GM21576 (cell line): ENCODE results near the gene SP6.

Experiments used
- ATAC-seq: cut with Tn5 transposase; IDR thresholded peaks from one replicate; pipeline ENCODE4 v1.9.1; 2021; ENCODE audit warnings: mild to moderate bottlenecking, moderate library complexity; ENCODE audit not compliant: unreplicated experiment

The SP6 gene

GRCh38 chr17:47850692-47851573 lies at the start of gene SP6:
TSS of gene SP6 (minus strand) at chr17:47851163. CDS start at chr17:47848429, 2,734 bp downstream.
- ATAC-seq = no peak

GRCh38 chr17:47899643-47900042 lies 48.7 kb upstream of the SP6 start:
- ATAC-seq = no peak

- ATAC-seq = no peak
Observed at GRCh38 chr17:47898241-47898640, 47.3 kb upstream of the SP6 start.

- no peak for ATAC-seq
Observed at GRCh38 chr17:47897561-47897960, 46.6 kb upstream of the SP6 start.

- ATAC-seq = no peak
Observed at GRCh38 chr17:47896672-47897490, 45.9 kb upstream of the SP6 start.

GRCh38 chr17:47895856-47896671 lies 45.1 kb upstream of the SP6 start, which contains the start of gene SP2:
TSS of gene SP2 (plus strand) at chr17:47896236. CDS start at chr17:47896287, 51 bp downstream.
- peak; percentile 87 for ATAC-seq

GRCh38 chr17:47895347-47895855 lies 44.4 kb upstream of the SP6 start:
- no peak for ATAC-seq

GRCh38 chr17:47894498-47895346 lies 43.8 kb upstream of the SP6 start:
- no peak for ATAC-seq

- no peak for ATAC-seq
Observed at GRCh38 chr17:47891545-47892088, 40.7 kb upstream of the SP6 start.

- ATAC-seq = no peak
Observed at GRCh38 chr17:47889734-47890529, 39.0 kb upstream of the SP6 start.

GRCh38 chr17:47888293-47888692 lies 37.3 kb upstream of the SP6 start:
- ATAC-seq = no peak

- no peak for ATAC-seq
Observed at GRCh38 chr17:47884905-47885730, 34.2 kb upstream of the SP6 start.

- ATAC-seq = no peak
Observed at GRCh38 chr17:47884427-47884740, 33.4 kb upstream of the SP6 start.

- ATAC-seq = no peak
Observed at GRCh38 chr17:47883589-47884426, 32.8 kb upstream of the SP6 start.

GRCh38 chr17:47882695-47883588 lies 32.0 kb upstream of the SP6 start:
- no peak for ATAC-seq

GRCh38 chr17:47882247-47882646 lies 31.3 kb upstream of the SP6 start:
- ATAC-seq = no peak
